ENCODE results near the gene NEDD4L. TPM values are rescaled to one million over a fixed set of nuclear protein-coding genes. Genes with fewer than 3 reads are reported as not detected.

The NEDD4L gene
- total RNA-seq, 1 experiment from 2014 or later, result 42.9 TPM

DNA sequence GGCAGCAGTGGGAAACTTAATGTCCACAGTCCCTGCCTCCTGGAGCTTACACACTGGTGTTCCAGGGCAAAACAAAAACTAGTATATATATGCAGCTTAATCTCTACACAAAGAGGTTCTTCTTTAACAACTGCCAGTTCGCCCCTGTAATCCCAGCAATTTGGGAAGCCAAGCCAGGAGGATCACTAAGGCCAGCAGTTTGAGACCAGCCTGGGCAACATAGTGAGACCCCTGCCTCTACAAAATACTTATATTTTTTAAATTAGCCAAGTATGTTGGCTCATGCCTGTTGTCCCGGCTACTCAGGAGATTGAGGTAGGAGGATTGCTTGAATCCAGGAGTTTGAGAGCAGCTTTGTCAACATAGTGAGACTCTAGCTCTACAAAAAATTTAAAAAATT is 17.2 kb upstream of the NEDD4L start:
- no peak overlapping the region for H3K27ac ChIP-seq (ENCODE audit: low read length)
- no peak for DNase-seq (ENCODE audit: low read depth, low spot score)
- no TSS peak for BruUV-seq (replicated peaks)
- in situ Hi-C loops (cut with HindIII; ENCODE audit: low pct_unique_long_range_greater_than_20kb, low sequenced_read_pairs), result no loop called here
- TF ChIP-seq SIN3A (IDR thresholded peaks at IDR 0.05; ENCODE audit: borderline replicate concordance, insufficient read depth, low read depth, low read length) (no peak), POLR2AphosphoS5 (IDR thresholded peaks at IDR 0.05; ENCODE audit: low read depth, low read length) (no peak), REST (IDR thresholded peaks at IDR 0.05; ENCODE audit: insufficient read depth in 1 of 2, low read depth in 2 of 2, low read length in 1 of 2) (no peak), CTCF (IDR thresholded peaks at IDR 0.05) (no peak), TCF7L2 (IDR thresholded peaks at IDR 0.05; ENCODE audit: low read depth, low read length) (no peak)
- no peaks in the 10 kb centered on the region for H3K36me3 ChIP-seq (ENCODE audit: control insufficient read depth, insufficient read depth, low read length)
- H3K4me1 ChIP-seq (ENCODE audit: control insufficient read depth, insufficient read depth, low read length), result no peaks in the 10 kb centered on the region
- no peak for ATAC-seq
- intact Hi-C loops (cut with micrococcal nuclease; ENCODE audit: unreplicated experiment), result no loop called here
- H3K9me3 ChIP-seq (ENCODE audit: control insufficient read depth, insufficient read depth, low read depth, low read length), result no peaks in the 10 kb centered on the region
- H3K4me3 ChIP-seq (ENCODE audit: low read depth in 2 of 2, low read length in 2 of 2), result no peak overlapping the region
- CTCF ChIA-PET, result no interaction called here
- no peaks in the 10 kb centered on the region; the same call in 1 of the 2 replicates for H3K27me3 ChIP-seq (ENCODE audit: control insufficient read depth, insufficient read depth, low read length)
- POLR2A ChIA-PET, result no interaction called here

GRCh38 chr18:58027341-58027740 is 16.7 kb upstream of the NEDD4L start:
- POLR2A ChIA-PET, result interaction anchor here (0.5 kb wide), 1 partner anchor 393 kb away, joined by 8 read pairs; no protein-coding TSS in a partner anchor
- H3K36me3 ChIP-seq (ENCODE audit: control insufficient read depth, insufficient read depth, low read length), result no peaks in the 10 kb centered on the region
- intact Hi-C loops (cut with micrococcal nuclease; ENCODE audit: unreplicated experiment), result no loop called here
- H3K9me3 ChIP-seq (ENCODE audit: control insufficient read depth, insufficient read depth, low read depth, low read length), result no peaks in the 10 kb centered on the region
- no peak for DNase-seq (ENCODE audit: low read depth, low spot score)
- no peak overlapping the region for H3K27ac ChIP-seq (ENCODE audit: low read length)
- no peaks in the 10 kb centered on the region; the same call in 1 of the 2 replicates for H3K27me3 ChIP-seq (ENCODE audit: control insufficient read depth, insufficient read depth, low read length)
- in situ Hi-C loops (cut with HindIII; ENCODE audit: low pct_unique_long_range_greater_than_20kb, low sequenced_read_pairs), result no loop called here
- CTCF ChIA-PET, result no interaction called here
- H3K4me3 ChIP-seq (ENCODE audit: low read depth in 2 of 2, low read length in 2 of 2), result no peak overlapping the region
- ATAC-seq, result no peak
- TF ChIP-seq TCF7L2 (IDR thresholded peaks at IDR 0.05; ENCODE audit: low read depth, low read length) (no peak), SIN3A (IDR thresholded peaks at IDR 0.05; ENCODE audit: borderline replicate concordance, insufficient read depth, low read depth, low read length) (no peak), REST (IDR thresholded peaks at IDR 0.05; ENCODE audit: insufficient read depth in 1 of 2, low read depth in 2 of 2, low read length in 1 of 2) (no peak), POLR2AphosphoS5 (IDR thresholded peaks at IDR 0.05; ENCODE audit: low read depth, low read length) (no peak), CTCF (IDR thresholded peaks at IDR 0.05) (no peak)
- BruUV-seq (replicated peaks), result no TSS peak
- H3K4me1 ChIP-seq (ENCODE audit: control insufficient read depth, insufficient read depth, low read length), result no peaks in the 10 kb centered on the region
